HG02623 (cell line): ENCODE measurements around the gene SYT1.
"Not testable (repeated sequence)": the region's sequence is repeated elsewhere in the genome, so short reads cannot be mapped to it uniquely, and the experiment has no call there.

ENCODE experiments used
- ATAC-seq: cut with Tn5 transposase; IDR thresholded peaks from one replicate; pipeline ENCODE4 v1.9.1; 2021; ENCODE audit warnings: moderate library complexity; ENCODE audit not compliant: unreplicated experiment

SYT1 gene

DNA sequence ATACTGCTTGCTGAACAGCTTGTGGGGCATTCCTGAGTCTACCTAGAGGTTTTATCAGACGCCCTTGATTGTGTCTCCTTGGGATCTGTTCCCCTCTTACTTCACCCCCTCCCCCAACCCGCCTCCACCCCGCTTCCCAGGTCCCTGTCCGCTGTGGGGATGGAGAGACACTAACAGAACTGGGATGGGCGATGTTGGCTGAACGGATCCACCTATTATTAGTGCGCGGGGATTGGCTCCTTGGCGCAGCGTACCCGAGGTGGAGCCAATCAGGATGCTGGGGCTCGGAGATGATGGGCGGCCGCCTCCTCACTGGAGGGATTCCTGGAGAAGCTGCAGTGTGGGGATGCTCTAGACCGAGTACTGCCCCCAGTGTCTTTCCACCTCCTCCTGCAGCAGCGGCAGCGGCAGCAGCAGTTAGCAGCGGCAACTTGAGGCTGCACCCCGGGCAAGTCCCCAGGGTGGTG, at the start of gene SYT1:
Gene SYT1, plus strand, starts transcription at position 372 of the 467 bp plus-strand sequence.
- ATAC-seq, result no peak

- ATAC-seq, result no peak
Measured at GRCh38 chr12:78818487-78818886, 46.1 kb upstream of the SYT1 start.

DNA sequence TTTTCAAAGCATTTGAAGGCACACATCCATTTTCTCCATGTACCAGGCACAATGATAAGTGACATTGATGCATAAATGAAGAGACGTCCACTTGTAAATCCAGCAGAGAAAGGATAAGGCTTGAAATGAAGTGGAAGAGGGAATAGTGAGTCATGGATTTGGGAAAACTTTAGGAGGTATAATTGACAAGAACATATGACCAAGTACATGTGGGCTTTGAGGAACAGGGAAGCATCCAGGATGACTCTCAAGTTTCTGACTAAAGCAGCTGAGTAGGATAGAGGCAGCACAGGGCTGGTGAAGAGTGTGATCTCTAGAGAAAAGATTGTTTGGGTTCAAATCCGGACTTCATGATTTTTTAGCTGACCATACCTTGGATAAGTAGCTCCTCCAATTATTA, 43.6 kb upstream of the SYT1 start:
- no peak for ATAC-seq

- no peak for ATAC-seq
Measured at GRCh38 chr12:78824918-78825317, 39.7 kb upstream of the SYT1 start.

GRCh38 chr12:78829690-78830089, 34.9 kb upstream of the SYT1 start:
- no peak for ATAC-seq

DNA sequence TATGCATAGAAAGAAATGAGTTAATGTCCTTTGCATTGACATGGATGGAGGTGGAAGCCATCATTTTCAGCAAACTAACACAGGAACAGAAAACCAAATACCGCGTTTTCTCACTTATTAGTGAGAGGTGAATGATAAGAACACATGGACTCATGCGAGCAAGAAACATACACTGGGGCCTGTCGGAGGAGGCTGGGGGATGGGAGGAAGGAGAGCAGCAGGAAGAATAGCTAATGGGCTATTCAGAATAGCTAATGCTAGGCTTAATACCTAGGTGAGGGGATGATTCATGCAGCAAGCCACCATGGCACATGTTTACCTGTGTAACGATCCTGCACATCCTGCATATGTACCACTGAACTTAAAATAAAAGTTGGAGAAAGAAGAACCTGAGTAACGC, 29.1 kb upstream of the SYT1 start:
- no peak for ATAC-seq

DNA sequence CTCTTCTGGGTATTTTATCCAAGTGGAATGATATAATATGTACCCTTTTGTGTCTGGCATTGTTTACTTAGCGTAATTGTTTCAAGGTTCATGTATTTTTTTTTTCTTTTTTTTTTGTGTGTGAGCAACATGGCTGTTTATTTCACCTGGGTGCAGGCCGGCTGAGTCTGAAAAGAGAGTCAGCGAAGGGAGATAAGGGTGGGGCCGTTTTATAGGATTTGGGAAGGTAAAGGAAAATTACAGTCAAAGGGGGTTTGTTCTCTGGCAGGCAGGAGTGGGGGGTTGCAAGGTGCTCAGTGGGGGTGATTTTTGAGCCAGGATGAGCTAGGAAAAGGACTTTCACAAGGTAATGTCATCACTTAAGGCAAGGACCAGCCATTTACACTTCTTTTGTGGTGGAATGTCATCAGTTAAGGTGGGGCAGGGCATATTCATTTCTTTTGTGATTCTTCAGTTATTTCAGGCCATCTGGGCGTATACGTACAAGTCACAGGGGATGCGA, 24.0 kb upstream of the SYT1 start:
- not testable (repeated sequence) for ATAC-seq

GRCh38 chr12:78853231-78853630, 11.3 kb upstream of the SYT1 start:
- ATAC-seq, result no peak

DNA sequence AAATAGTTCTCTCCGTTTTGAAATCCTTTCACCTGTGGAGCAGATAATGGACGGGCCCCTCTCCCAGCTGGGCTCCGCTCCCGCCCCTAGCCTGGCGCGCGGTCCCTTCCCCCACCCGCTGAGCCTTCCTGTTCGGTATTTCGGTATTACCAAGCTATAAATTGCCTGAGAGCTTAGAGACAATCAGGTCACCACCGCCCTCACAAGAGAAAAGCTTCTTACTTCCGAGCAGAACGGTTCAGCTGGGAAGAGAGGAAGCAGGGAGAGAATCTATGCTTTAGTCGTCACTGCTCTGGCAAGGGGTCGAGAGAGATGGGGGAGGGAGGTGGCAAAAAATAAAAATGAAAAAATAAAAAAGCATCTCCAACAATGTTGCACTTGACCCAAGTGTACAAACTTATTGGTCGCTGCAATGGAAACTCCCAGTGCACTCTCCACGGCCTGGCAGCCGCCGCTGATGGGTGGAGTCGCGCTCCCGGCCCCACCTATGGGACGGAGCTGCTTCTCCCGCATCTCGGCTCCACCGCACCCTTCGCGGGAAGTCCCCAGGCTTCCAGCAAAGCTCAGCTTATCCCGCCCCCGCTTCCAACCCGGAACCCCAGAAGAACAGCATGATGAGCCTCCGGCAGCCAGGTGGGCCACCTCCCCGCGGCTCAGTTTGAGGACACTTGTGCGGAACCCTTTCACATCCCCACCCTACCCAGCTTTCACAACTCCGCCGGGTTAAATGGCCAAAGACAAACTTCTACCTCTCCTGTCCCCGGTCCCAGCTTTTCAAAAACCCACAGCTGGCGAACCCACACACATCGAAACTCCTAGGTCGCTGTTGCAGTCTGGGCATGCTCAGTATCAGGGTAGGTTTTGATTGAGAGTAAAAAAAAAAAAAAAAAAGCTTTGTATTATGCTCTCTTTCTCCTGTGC, 832 bp upstream of the SYT1 start:
- ATAC-seq, result peak; percentile 58

- no peak for ATAC-seq
Measured at GRCh38 chr12:78864870-78865463, 393 bp downstream of the SYT1 start.

- no peak for ATAC-seq
Measured at GRCh38 chr12:78865516-78865915, 942 bp downstream of the SYT1 start.

GRCh38 chr12:78866518-78866917, 1.9 kb downstream of the SYT1 start:
- no peak for ATAC-seq

- ATAC-seq, result no peak
Measured at GRCh38 chr12:78870539-78870938, 6.0 kb downstream of the SYT1 start.

DNA sequence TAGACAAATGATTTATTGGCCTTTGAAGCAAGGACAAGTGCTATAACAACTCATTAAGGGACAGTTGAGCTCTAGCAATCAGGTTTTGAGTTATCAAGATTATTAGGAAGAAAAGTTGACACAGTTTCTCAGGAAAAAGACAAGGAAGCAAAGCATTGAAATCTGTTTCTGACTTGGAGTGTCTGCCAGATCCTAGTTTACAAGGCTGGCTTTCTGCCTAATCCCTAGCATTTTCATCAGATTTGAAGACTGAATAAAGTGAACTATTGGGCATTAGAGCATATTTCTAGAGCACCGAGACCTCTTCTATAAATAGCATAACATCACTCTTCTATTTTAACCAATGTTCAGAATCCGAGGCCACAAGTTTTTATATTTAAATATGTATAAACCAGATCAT, 7.0 kb downstream of the SYT1 start:
- ATAC-seq, result no peak

DNA sequence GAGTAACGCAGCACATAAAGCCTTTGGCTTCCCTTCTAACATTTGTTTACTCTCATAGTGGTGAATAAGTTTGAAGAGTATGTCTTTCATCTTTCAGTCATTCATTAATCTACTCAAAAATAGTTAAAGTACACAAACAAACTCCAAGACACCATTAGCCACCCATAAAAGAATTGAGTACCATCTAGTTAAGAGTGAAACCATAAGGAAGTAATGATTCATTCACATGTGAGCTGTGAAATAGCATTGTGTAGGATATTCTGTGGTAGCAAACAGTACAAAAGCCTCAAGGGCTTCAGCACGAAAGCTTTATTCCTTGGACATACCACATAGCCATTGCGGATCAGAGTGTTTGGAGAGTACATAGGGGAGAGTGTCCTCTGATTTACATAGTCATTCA, 13.9 kb downstream of the SYT1 start:
- ATAC-seq, result no peak

DNA sequence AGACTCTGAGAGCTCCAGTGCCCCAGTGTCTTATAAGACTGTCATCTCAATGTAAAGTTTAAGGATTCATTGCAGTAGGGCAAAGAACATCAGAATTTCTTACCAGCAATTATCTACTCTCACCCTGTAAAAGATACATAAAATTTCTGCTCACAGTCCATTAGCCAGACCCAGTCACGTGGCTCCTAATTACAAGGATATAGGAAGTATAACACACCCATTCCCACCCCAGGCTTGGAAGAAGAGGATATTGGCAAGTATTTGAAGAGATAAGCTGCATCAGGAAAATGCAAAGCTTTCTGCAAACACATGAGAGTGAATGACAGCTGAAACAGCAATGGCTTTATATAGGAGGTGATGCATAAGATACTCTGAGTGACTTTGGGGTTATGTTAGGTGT, 14.3 kb downstream of the SYT1 start:
- no peak for ATAC-seq

GRCh38 chr12:78880078-78880477, 15.5 kb downstream of the SYT1 start:
- ATAC-seq, result no peak

GRCh38 chr12:78881685-78882084, 17.1 kb downstream of the SYT1 start:
- no peak for ATAC-seq

DNA sequence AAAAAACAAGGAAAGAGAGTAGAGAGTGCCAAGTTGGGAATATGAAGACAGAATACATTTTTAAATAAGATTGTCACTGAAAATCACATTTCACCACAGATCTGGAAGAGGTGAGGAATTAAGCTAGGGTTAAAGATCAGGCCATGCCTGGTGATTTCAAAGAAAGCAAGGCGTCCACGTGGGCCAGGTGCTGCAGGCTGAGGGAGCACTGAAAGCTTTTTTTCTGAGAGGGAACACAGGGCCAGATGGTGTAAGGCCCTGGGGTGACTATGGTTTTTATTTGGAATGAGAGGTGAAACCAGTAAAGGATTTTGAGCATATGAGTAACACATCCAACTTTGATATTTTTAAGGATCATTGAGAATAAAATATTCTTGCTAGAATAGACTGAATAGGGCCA, 20.9 kb downstream of the SYT1 start:
- no peak for ATAC-seq

GRCh38 chr12:78886719-78887407, 22.3 kb downstream of the SYT1 start:
- ATAC-seq, result no peak

DNA sequence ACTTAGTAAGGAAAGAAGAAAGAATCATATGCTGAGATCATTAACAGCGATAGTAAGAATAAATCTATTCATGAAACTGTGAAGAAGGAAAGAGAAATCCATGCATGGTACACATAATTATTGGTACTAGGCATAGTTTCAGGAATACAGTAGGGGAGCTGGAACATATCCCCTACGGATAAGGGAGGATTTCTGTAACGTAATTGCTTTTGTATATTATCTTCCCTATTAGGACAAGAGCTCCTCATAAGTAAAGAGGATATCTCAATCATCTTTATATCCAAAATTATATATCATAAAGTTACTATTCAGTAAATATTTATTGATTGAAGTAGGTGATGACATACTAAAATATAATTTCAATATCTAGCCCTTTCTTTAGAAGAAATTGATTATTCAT, 22.9 kb downstream of the SYT1 start:
- no peak for ATAC-seq

DNA sequence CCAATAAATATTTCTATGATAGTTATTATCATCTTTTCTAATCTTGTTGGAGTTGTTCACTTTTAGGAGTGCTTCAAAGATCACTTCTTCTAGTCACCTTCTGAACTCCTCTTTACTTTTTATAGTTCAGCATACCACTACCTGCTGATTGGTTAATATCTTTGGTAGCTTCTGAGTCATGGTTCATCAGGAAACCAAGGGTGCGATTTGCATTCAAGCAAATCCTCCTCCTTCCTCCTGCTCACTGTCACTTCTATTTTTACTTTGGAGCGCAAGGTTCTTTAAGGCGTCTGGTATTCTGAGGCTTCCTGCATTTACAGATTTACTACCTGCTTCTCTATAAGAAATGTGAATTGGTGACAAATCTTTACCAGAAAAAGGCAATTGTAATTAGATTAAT, 24.0 kb downstream of the SYT1 start:
- ATAC-seq, result peak; percentile 92
